Common myeloid progenitor, CD34-positive (primary cell): ENCODE results near the gene GUCY2F.

ENCODE experiments used
- CTCF ChIA-PET: fragments of 350-600 bp; sonication (Branson Sonifier 250); formaldehyde crosslinking; loops from one replicate; lab custom pipeline; 2021; ENCODE audit warnings: antibody characterized with exemption; lab: Charles Lee
- POLR2A ChIA-PET: fragments of 350-600 bp; sonication (Branson Sonifier 250); formaldehyde crosslinking; loops from one replicate; lab custom pipeline; 2021; ENCODE audit warnings: antibody characterized with exemption; lab: Charles Lee
- DNase-seq, 3 donors: peaks; one replicate each; pipeline versions ENCODE4 v3.0.0 to v3.0.0-alpha.2; 2013
- H3K27ac ChIP-seq, 2 experiments: 1 replicate in 1 of 2; 2 replicates in 1 of 2; pipeline ENCODE4 v1.7.0; 2013; ENCODE audit warnings: inconsistent platforms in 2 of 2, low read length in 2 of 2, mild to moderate bottlenecking in 2 of 2, low read depth in 1 of 2, moderate library complexity in 1 of 2; ENCODE audit not compliant: severe bottlenecking in 2 of 2, insufficient read depth in 1 of 2, poor library complexity in 1 of 2
- H3K27me3 ChIP-seq, 5 experiments: replicated peaks in 2 of 5; 1 replicate in 3 of 5; 2 replicates in 2 of 5; pipeline versions ENCODE4 v1.6.1 to v1.7.0; 2013; ENCODE audit warnings: low read length in 4 of 5, mild to moderate bottlenecking in 2 of 5, moderate library complexity in 2 of 5, inconsistent platforms in 1 of 5; ENCODE audit not compliant: insufficient read depth in 5 of 5, control insufficient read depth in 4 of 5
- H3K36me3 ChIP-seq, 4 experiments: 1 replicate in 2 of 4; 2 replicates in 2 of 4; pipeline versions ENCODE4 v1.6.1 to v1.7.0; 2013; ENCODE audit warnings: low read length in 3 of 4, control low read depth in 1 of 4, mild to moderate bottlenecking in 1 of 4; ENCODE audit not compliant: control insufficient read depth in 4 of 4, insufficient read depth in 4 of 4
- H3K4me1 ChIP-seq, 4 experiments: 1 replicate in 3 of 4; 2 replicates in 1 of 4; pipeline versions ENCODE4 v1.6.1 to v1.7.1; 2013; ENCODE audit warnings: low read length in 3 of 4, mild to moderate bottlenecking in 3 of 4, control low read depth in 1 of 4, inconsistent platforms in 1 of 4, moderate library complexity in 1 of 4; ENCODE audit not compliant: control insufficient read depth in 4 of 4, insufficient read depth in 4 of 4; ENCODE audit errors: control extremely low read depth in 1 of 4
- H3K4me3 ChIP-seq, 7 experiments: 1 replicate in 4 of 7; 2 replicates in 3 of 7; pipeline versions ENCODE4 v1.5.1 to v1.7.0; 2013; ENCODE audit warnings: mild to moderate bottlenecking in 7 of 7, low read length in 6 of 7, moderate library complexity in 6 of 7, inconsistent platforms in 2 of 7, low read depth in 2 of 7, control low read depth in 1 of 7; ENCODE audit not compliant: insufficient read depth in 4 of 7, control insufficient read depth in 1 of 7; ENCODE audit errors: extremely low read depth in 1 of 7
- H3K9me3 ChIP-seq, 5 experiments: 1 replicate in 4 of 5; 2 replicates in 1 of 5; pipeline versions ENCODE4 v1.6.1 to v1.7.1; 2013; ENCODE audit warnings: low read length in 4 of 5, mild to moderate bottlenecking in 2 of 5, inconsistent platforms in 1 of 5, low read depth in 1 of 5, moderate library complexity in 1 of 5; ENCODE audit not compliant: control insufficient read depth in 4 of 5, insufficient read depth in 2 of 5; ENCODE audit errors: control extremely low read depth in 1 of 5
- WGBS: methylation state at CpG from one replicate; pipeline ENCODE4 v1.1.5; 2013; ENCODE audit not compliant: insufficient coverage; 5-methylcytosine and 5-hydroxymethylcytosine counted together

The GUCY2F gene

DNA sequence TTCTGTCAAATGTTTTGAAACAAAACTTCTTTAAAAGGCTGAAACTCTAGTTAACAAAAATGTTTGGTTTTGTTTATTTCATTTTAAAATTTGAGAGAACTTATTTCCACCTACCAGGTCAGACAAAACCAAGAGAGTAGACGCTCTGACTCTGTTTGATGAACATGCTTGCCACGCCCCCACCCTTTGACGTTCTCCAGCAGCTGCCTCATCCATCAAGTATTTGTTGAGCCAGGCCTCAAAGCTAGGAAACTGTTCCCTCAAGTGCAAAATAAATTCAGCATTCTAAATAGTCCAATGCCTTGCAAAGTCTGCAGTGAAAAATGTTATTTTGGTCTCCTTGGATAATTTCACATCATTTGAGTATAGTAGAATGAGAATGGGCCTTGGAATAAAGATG is 121.6 kb downstream of the GUCY2F start:
- no peak for DNase-seq
- Histone ChIP-seq H3K9me3 (no peaks in the 10 kb centered on the region), H3K4me1 (no peaks in the 10 kb centered on the region), H3K36me3 (no peaks in the 10 kb centered on the region), H3K27me3 (no peaks in the 10 kb centered on the region), H3K27ac (no peak overlapping the region), H3K4me3 (no peak overlapping the region)
- ChIA-PET POLR2A (no interaction called here), CTCF (no interaction called here)
- 63% methylated on average over 3 of the region's 3 CpGs for WGBS

DNA sequence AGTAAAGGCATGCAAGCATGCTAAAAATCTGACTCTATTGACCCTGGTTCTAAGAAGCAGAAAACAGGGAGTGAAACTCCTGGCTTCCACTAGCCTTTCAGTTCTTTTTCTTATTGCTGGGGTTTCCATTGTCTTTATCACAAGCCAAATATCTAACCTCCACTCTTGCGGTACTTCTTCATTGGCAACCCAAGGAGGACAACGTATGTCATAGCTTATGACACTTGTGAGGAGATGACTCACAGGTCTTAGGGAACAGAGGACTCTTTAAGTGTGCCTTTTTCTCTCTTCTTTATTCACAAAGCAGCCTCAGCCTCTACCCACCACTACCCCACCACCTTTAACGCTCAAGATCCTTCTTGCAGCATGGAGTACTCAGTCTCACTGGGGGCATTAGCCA is 124.2 kb downstream of the GUCY2F start:
- Histone ChIP-seq H3K27ac (no peak overlapping the region), H3K27me3 (peaks cover 0 to 3% (median 0%) of the 10 kb centered on the region in 5 experiments), H3K9me3 (no peaks in the 10 kb centered on the region), H3K4me1 (no peaks in the 10 kb centered on the region), H3K4me3 (no peak overlapping the region), H3K36me3 (no peaks in the 10 kb centered on the region)
- ChIA-PET POLR2A (no interaction called here), CTCF (no interaction called here)
- no peak for DNase-seq
- no CpG with 5 or more reads among the region's 3 CpGs for WGBS

DNA sequence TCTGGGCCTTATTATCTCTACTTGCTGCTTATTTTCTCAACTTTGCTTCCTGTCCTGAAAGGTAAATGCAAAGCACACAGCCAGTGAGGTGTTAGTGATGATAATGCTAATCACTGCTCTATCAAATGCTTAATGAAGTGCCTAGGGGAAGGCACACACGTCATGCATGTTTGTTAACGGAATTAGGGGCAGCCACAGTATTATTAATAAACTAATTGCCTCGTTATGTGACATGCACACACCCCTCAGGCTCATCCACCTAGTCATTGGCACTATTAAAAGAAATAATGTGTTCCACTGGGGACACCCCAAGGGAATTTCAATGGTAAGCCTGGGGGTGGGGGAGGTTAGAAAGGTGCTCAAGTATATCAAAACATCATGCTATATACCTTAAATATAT is 125.2 kb downstream of the GUCY2F start:
- ChIA-PET POLR2A (no interaction called here), CTCF (no interaction called here)
- no peak overlapping the region for H3K4me3 ChIP-seq
- no peak for DNase-seq
- no peak overlapping the region for H3K27ac ChIP-seq
- H3K27me3 ChIP-seq: peaks cover 0 to 10% (median 0%) of the 10 kb centered on the region in 5 experiments
- H3K36me3 ChIP-seq: no peaks in the 10 kb centered on the region
- H3K9me3 ChIP-seq: no peaks in the 10 kb centered on the region
- H3K4me1 ChIP-seq: no peaks in the 10 kb centered on the region
- 7% methylated on average over 2 of the region's 3 CpGs for WGBS

DNA sequence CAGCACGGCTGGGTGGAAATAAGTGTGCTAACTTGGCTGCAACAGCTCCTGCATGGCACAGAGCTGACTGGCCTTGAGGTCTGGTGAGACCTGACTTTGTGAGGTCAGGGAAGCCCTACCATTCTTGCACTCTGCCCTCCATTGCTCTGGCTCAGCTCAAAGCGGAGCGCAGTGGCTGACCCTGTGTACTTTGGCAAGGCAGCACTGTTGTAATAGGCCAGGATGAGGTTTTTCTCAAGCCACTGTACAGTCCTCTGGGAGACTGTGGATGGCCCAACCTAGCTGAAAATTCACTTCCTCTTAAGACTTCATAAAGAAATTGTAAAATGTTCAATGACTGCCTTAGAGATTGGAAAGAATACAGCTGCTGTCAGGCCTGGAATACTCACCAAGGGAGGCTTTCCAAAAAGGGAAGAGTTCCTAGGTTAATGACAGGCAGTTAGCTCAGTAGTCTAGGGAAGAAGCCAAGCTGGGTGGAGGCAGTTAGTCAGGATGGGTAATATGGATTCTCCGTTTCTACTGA is 129.8 kb downstream of the GUCY2F start:
- Histone ChIP-seq H3K27ac (no peak overlapping the region), H3K36me3 (no peaks in the 10 kb centered on the region), H3K4me3 (no peak overlapping the region), H3K4me1 (no peaks in the 10 kb centered on the region), H3K9me3 (no peaks in the 10 kb centered on the region), H3K27me3 (peaks cover 0 to 17% (median 0%) of the 10 kb centered on the region in 5 experiments)
- 88% methylated on average over 4 of the region's 4 CpGs for WGBS
- no peak for DNase-seq
- POLR2A ChIA-PET: no interaction called here
- CTCF ChIA-PET: no interaction called here

DNA sequence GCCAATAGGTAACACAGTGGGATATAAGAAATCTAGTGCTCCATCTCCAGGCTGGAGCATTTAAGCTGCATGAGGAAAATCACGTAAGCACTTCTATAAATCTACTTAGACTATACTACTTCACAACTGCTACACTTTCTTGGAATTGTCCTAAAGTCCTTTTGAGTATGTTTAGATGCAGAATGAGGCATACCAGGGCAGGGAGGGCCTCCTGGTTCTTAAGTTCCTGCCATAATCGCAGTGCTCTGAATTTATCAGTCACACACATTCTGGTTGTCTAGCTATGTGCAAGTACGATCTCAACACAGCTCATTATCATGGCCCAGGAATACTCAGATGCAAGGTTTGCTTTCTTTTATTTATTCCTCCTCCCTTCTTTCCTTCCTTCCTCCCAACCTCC is 130.3 kb downstream of the GUCY2F start:
- Histone ChIP-seq H3K27ac (no peak overlapping the region), H3K4me3 (no peak overlapping the region), H3K27me3 (peaks cover 0 to 17% (median 0%) of the 10 kb centered on the region in 5 experiments), H3K9me3 (no peaks in the 10 kb centered on the region), H3K36me3 (no peaks in the 10 kb centered on the region), H3K4me1 (no peaks in the 10 kb centered on the region)
- ChIA-PET CTCF (no interaction called here), POLR2A (no interaction called here)
- no peak for DNase-seq
- whole genome bisulfite sequencing: 85% methylated on average over 2 of the region's 3 CpGs

DNA sequence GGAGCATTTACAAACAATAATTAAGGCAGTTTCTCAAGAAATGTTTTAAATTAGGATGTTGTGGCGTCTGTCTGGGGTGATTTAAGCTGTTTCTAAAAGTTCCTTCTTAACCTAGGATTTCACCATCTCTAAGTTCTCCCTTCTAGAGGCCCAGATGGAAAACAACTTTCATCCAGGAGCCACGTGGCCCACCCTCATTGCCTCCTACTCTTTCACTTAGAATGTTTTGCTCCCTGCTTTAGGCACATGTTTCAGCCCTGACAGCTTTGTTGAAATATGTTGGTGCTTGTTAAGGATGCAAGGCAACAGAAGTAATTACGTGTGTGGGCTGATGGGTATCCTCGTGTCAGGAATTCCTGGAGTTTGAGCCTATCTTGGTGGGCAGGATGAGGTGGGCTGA is 131.3 kb downstream of the GUCY2F start:
- Histone ChIP-seq H3K27ac (no peak overlapping the region), H3K9me3 (no peaks in the 10 kb centered on the region), H3K27me3 (peaks cover 0 to 17% (median 0%) of the 10 kb centered on the region in 5 experiments), H3K4me3 (no peak overlapping the region), H3K4me1 (no peaks in the 10 kb centered on the region), H3K36me3 (no peaks in the 10 kb centered on the region)
- no peak for DNase-seq
- POLR2A ChIA-PET: no interaction called here
- CTCF ChIA-PET: no interaction called here
- 70% methylated on average over 3 of the region's 4 CpGs for WGBS

DNA sequence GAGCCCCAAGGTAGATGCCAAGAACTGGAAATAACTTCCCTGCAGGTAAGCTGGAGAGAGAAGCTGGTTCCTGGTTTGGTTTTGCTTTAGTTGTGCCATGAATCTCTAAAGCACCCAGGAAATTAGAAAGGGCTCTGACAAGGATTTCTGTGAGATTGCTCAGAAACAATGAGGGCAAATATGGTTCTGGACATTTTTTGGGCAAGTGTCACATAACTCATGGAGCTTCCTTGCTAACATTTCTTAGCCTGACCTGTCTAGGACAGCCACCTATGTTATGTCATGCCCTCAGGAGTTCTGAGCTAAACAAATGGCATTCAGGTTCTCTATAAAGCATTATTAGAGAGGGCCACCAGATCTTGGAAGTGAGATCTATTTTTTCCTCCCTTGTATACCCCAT is 131.8 kb downstream of the GUCY2F start:
- ChIA-PET CTCF (no interaction called here), POLR2A (no interaction called here)
- H3K27ac ChIP-seq: no peak overlapping the region
- peaks cover 0 to 14% (median 0%) of the 10 kb centered on the region in 5 experiments for H3K27me3 ChIP-seq
- H3K4me1 ChIP-seq: no peaks in the 10 kb centered on the region
- H3K9me3 ChIP-seq: no peaks in the 10 kb centered on the region
- no peak for DNase-seq
- H3K36me3 ChIP-seq: no peaks in the 10 kb centered on the region
- no peak overlapping the region for H3K4me3 ChIP-seq
